ENCODE results near the gene VIPR2. TPM values are rescaled to one million over a fixed set of nuclear protein-coding genes. Genes with fewer than 3 reads are reported as not detected.
"Not testable (repeated sequence)": the region's sequence is repeated elsewhere in the genome, so short reads cannot be mapped to it uniquely, and the experiment has no call there.

VIPR2 gene
- total RNA-seq, 4 donors from 2014 or later, result 0.32 to 0.34 (median 0.32) TPM; not detected in 1

GRCh38 chr7:159005618-159006017 lies 139.0 kb downstream of the VIPR2 start:
- intact Hi-C loops (cut with DNase I; ENCODE audit: low total_unique reads), result no loop called here
- no peak overlapping the region for H3K4me3 ChIP-seq (ENCODE audit: low read depth, poor library complexity, severe bottlenecking)
- no peak for TF ChIP-seq POLR2A (IDR thresholded peaks at IDR 0.05)
- TF ChIP-seq CTCF (IDR thresholded peaks at IDR 0.05), result no peak
- 89 to 95% methylated on average over 18 of the region's 18 CpGs for WGBS, 2 donors
- no peak for DNase-seq (ENCODE audit: low spot score in 2 of 2)

GRCh38 chr7:159004411-159004810 lies 140.3 kb downstream of the VIPR2 start:
- DNase-seq (ENCODE audit: low spot score in 2 of 2), result no peak
- intact Hi-C loops (cut with DNase I; ENCODE audit: low total_unique reads), result no loop called here
- H3K4me3 ChIP-seq (ENCODE audit: low read depth, poor library complexity, severe bottlenecking), result no peak overlapping the region
- TF ChIP-seq CTCF (IDR thresholded peaks at IDR 0.05) (no peak), POLR2A (IDR thresholded peaks at IDR 0.05) (no peak)
- 81 to 83% methylated on average over 10 of the region's 10 CpGs for WGBS, 2 donors

GRCh38 chr7:159001811-159002210 lies 142.9 kb downstream of the VIPR2 start:
- intact Hi-C loops (cut with DNase I; ENCODE audit: low total_unique reads), result no loop called here
- TF ChIP-seq CTCF (IDR thresholded peaks at IDR 0.05) (no peak), POLR2A (IDR thresholded peaks at IDR 0.05) (no peak)

GRCh38 chr7:159000859-159001435 lies 143.7 kb downstream of the VIPR2 start:
- intact Hi-C loops (cut with DNase I; ENCODE audit: low total_unique reads), result no loop called here

More at GRCh38 chr7:159001811-159002210, 142.9 kb downstream of the VIPR2 start:
- H3K4me3 ChIP-seq (ENCODE audit: low read depth, poor library complexity, severe bottlenecking), result no peak overlapping the region
- no peak for DNase-seq (ENCODE audit: low spot score in 2 of 2)
- WGBS, 2 donors, result 89 to 94% methylated on average over 7 to 12 of the region's 12 CpGs

GRCh38 chr7:159000070-159000469 lies 144.6 kb downstream of the VIPR2 start:
- intact Hi-C loops (cut with DNase I; ENCODE audit: low total_unique reads), result no loop called here
- no peak overlapping the region for H3K4me3 ChIP-seq (ENCODE audit: low read depth, poor library complexity, severe bottlenecking)
- TF ChIP-seq CTCF (IDR thresholded peaks at IDR 0.05), result no peak
- TF ChIP-seq POLR2A (IDR thresholded peaks at IDR 0.05), result no peak
- 85 to 88% methylated on average over 13 of the region's 13 CpGs for WGBS, 2 donors
- DNase-seq (ENCODE audit: low spot score in 2 of 2), result no peak

More at GRCh38 chr7:159000859-159001435, 143.7 kb downstream of the VIPR2 start:
- H3K4me3 ChIP-seq (ENCODE audit: low read depth, poor library complexity, severe bottlenecking), result no peak overlapping the region
- no peak for TF ChIP-seq POLR2A (IDR thresholded peaks at IDR 0.05)
- no peak for TF ChIP-seq CTCF (IDR thresholded peaks at IDR 0.05)
- DNase-seq (ENCODE audit: low spot score in 2 of 2), result no peak
- 79 to 84% methylated on average over 21 of the region's 21 CpGs for WGBS, 2 donors

- no peak overlapping the region for H3K4me3 ChIP-seq (ENCODE audit: low read depth, poor library complexity, severe bottlenecking)
- DNase-seq (ENCODE audit: low spot score in 2 of 2), result no peak
- TF ChIP-seq POLR2A (IDR thresholded peaks at IDR 0.05) (no peak), CTCF (IDR thresholded peaks at IDR 0.05) (no peak)
- intact Hi-C loops (cut with DNase I; ENCODE audit: low total_unique reads), result no loop called here
- 85 to 86% methylated on average over 21 of the region's 21 CpGs for WGBS, 2 donors
These were observed 145.2 kb downstream of the VIPR2 start for GRCh38 chr7:158999496-158999895.

GRCh38 chr7:158998261-158998660 lies 146.4 kb downstream of the VIPR2 start:
- WGBS, 2 donors, result 60 to 79% methylated on average over 1 to 5 of the region's 9 CpGs
- intact Hi-C loops (cut with DNase I; ENCODE audit: low total_unique reads); DNase-seq (ENCODE audit: low spot score in 2 of 2); H3K4me3 ChIP-seq (ENCODE audit: low read depth, poor library complexity, severe bottlenecking): not testable (repeated sequence)
